AG10803 (cell line): ENCODE data around the gene HTT.

Experiments
- DNase-seq: peaks from one replicate; pipeline ENCODE4 v3.0.0; 2010; ENCODE audit warnings: low read depth
- H3K4me3 ChIP-seq: 2 replicates; pipeline ENCODE4 v1.5.1; 2011; ENCODE audit warnings: mild to moderate bottlenecking, low read length, control low read depth
- CTCF ChIP-seq: conservative IDR thresholded peaks from 2 replicates; pipeline ENCODE4 v1.5.1; 2011; ENCODE audit warnings: mild to moderate bottlenecking, low read length, control low read depth, inconsistent platforms

HTT gene

GRCh38 chr4:3245676-3246075, 171.2 kb downstream of the HTT start:
- DNase-seq = no peak
- H3K4me3 ChIP-seq = no peak overlapping the region

GRCh38 chr4:3246458-3247398, 172.2 kb downstream of the HTT start:
- no peak for DNase-seq
- H3K4me3 ChIP-seq = no peak overlapping the region
- TF ChIP-seq CTCF = no peak

More at GRCh38 chr4:3245676-3246075, 171.2 kb downstream of the HTT start:
- no peak for TF ChIP-seq CTCF

GRCh38 chr4:3247399-3248177, 173.1 kb downstream of the HTT start:
- no peak for TF ChIP-seq CTCF
- H3K4me3 ChIP-seq = no peak overlapping the region
- no peak for DNase-seq

GRCh38 chr4:3248178-3248480, 173.6 kb downstream of the HTT start:
- H3K4me3 ChIP-seq = no peak overlapping the region
- no peak for DNase-seq
- TF ChIP-seq CTCF = no peak

GRCh38 chr4:3248811-3249661, 174.6 kb downstream of the HTT start, which contains the start of gene MSANTD1:
MSANTD1 (plus strand) TSS chr4:3249159; CDS start chr4:3249223, 64 bp downstream.
- TF ChIP-seq CTCF = no peak
- peak; percentile 57 for DNase-seq
- H3K4me3 ChIP-seq = no peak within 1 kb of the TSS

GRCh38 chr4:3249711-3250437, 175.4 kb downstream of the HTT start:
- no peak for TF ChIP-seq CTCF
- no peak for DNase-seq
- no peak overlapping the region for H3K4me3 ChIP-seq
